ENCODE data around the gene CCR7. TPM values are rescaled to one million over a fixed set of nuclear protein-coding genes. Genes with fewer than 3 reads are reported as not detected.

CCR7 gene
- total and polyA plus RNA-seq, 11 donors: 0.09 to 2.2 (median 0.23) TPM; not detected in 3

DNA sequence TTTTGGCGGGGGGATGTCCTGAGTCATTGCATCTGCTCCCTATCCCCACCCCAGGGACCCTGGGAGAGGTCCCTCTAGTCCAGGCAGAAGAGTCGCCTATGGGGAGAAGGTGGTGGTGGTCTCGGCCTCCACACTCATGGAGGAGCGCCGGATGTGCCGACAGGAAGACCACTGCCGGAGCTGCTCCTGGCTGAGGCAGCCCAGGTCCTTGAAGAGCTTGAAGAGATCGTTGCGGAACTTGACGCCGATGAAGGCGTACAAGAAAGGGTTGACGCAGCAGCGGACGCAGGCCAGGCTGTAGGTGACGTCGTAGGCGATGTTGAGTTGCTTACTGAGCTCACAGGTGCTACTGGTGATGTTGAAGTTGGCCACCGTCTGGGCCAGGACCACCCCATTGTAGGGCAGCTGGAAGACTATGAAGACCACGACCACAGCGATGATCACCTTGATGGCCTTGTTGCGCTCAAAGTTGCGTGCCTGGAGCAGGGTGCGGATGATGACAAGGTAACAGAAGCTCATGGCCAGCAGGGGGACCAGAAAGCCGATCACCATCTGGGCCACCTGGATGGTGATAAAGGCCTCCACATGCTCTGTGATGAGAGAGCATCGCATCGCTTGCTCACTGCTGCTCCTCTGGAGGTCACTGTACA is 10.5 kb downstream of the CCR7 start:
- peak overlapping the region in 11 of 12 donors; percentile 72 to 95 (median 86) for H3K27ac ChIP-seq

DNA sequence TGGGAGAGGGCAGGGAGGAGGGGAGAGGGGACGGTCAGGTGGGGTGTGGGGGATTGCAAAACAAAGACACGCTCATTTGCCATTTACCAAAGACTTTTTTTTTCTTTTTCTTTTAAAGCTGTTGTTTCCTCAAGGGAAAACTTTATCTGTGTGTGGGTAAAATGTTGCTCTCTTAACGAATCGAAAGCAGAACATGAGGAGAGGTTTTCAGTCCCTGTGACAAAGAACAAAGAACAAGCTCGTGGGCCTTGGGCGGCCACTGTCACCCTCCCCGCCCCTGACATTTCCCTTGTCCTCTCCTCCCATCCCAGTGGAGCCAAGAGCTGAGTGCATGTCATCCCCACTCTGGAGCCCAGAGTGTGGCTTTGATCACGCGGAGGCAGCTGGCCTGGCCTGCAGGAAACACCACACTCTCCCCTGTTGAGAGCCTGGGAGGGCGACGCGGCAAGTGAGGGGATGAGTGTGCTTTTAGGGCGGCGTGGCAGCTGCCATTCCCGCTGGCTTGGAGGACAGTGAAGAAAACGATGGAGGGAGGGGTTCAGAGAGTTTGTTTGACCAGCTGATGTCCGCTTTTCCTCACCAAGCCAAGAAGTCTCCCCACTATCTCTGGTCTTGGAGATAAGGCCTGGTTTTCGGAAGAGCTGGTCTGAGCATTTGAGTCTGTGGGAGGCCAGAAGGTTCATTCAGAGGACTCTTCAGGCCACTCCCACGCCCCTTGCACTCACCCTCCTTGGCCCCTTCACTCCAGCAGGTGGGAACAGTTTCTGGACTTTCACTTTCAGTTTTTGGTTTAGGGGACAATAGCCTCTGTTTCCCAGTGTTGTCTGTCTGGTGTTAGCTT is 11.4 kb downstream of the CCR7 start:
- peak in 1 of 2 donors; percentile 11 for TF ChIP-seq POLR2A (IDR thresholded peaks at IDR 0.05)
- TF ChIP-seq, protein P1, sequence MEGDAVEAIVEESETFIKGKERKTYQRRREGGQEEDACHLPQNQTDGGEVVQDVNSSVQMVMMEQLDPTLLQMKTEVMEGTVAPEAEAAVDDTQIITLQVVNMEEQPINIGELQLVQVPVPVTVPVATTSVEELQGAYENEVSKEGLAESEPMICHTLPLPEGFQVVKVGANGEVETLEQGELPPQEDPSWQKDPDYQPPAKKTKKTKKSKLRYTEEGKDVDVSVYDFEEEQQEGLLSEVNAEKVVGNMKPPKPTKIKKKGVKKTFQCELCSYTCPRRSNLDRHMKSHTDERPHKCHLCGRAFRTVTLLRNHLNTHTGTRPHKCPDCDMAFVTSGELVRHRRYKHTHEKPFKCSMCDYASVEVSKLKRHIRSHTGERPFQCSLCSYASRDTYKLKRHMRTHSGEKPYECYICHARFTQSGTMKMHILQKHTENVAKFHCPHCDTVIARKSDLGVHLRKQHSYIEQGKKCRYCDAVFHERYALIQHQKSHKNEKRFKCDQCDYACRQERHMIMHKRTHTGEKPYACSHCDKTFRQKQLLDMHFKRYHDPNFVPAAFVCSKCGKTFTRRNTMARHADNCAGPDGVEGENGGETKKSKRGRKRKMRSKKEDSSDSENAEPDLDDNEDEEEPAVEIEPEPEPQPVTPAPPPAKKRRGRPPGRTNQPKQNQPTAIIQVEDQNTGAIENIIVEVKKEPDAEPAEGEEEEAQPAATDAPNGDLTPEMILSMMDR (IDR thresholded peaks at IDR 0.05): no peak
- peak overlapping the region; percentile 72 to 95 (median 86) for H3K27ac ChIP-seq
- no peaks in the 10 kb centered on the region for H3K27me3 ChIP-seq
- WGBS, 4 donors: 37 to 50% (median 47%) methylated on average over 19 of the region's 19 CpGs
- no peaks in the 10 kb centered on the region for H3K36me3 ChIP-seq
- H3K9me3 ChIP-seq: no peaks in the 10 kb centered on the region
- ATAC-seq (peak; percentile 31 to 78 (median 53)), DNase-seq (peak; percentile 62 to 84 (median 82))
- peaks cover 16 to 97% (median 82%) of the 10 kb centered on the region in 12 donors for H3K4me1 ChIP-seq
- H3K4me3 ChIP-seq: peak overlapping the region in 9 of 12 donors; percentile 3 to 36 (median 14)
- intact Hi-C loops (cut with DNase I): no loop called here

More for the DNA sequence above, 10.5 kb downstream of the CCR7 start:
- TF ChIP-seq, protein P1 (IDR thresholded peaks at IDR 0.05): no peak
- TF ChIP-seq POLR2A (IDR thresholded peaks at IDR 0.05): no peak
- Histone ChIP-seq H3K36me3 (no peaks in the 10 kb centered on the region), H3K4me1 (peaks cover 15 to 97% (median 79%) of the 10 kb centered on the region in 12 donors), H3K4me3 (peak overlapping the region in 1 of 12 donors; percentile 36), H3K27me3 (no peaks in the 10 kb centered on the region), H3K9me3 (no peaks in the 10 kb centered on the region)
- DNase-seq (no peak), ATAC-seq (no peak)
- intact Hi-C loops (cut with DNase I): loop anchor here in 2 of 10 donors (5.0 kb wide), 3 partner anchors 77 to 192 kb away; partner anchors contain the start of genes GJD3 (in 1 of the 2) and IGFBP4 (in 1 of the 2)
- 94 to 98% (median 96%) methylated on average over 21 to 27 of the region's 27 CpGs for WGBS, 4 donors

- H3K27ac ChIP-seq: peak overlapping the region; percentile 72 to 95 (median 86)
- H3K27me3 ChIP-seq: no peaks in the 10 kb centered on the region
- H3K4me3 ChIP-seq: peak overlapping the region in 1 of 12 donors; percentile 36
- H3K9me3 ChIP-seq: no peaks in the 10 kb centered on the region
- intact Hi-C loops (cut with DNase I): no loop called here
- no peaks in the 10 kb centered on the region for H3K36me3 ChIP-seq
- 76 to 82% (median 80%) methylated on average over 8 to 12 of the region's 12 CpGs for WGBS, 4 donors
- peak in 1 of 4 donors; percentile 35 for ATAC-seq
- H3K4me1 ChIP-seq: peaks cover 21 to 94% (median 79%) of the 10 kb centered on the region in 12 donors
- DNase-seq: peak in 1 of 5 donors; percentile 8
- TF ChIP-seq POLR2A (IDR thresholded peaks at IDR 0.05): no peak
- TF ChIP-seq, protein P1 (IDR thresholded peaks at IDR 0.05): no peak
Observed at GRCh38 chr17:40552806-40553693, 12.2 kb downstream of the CCR7 start.
